Dermis blood vessel endothelial cell (primary cell): Measurements from ENCODE around the gene TADA2B. TPM values are rescaled to one million over a fixed set of nuclear protein-coding genes. Genes with fewer than 3 reads are reported as not detected.
"Not testable (repeated sequence)": the region's sequence is repeated elsewhere in the genome, so short reads cannot be mapped to it uniquely, and the experiment has no call there.

ENCODE experiments used
- DNase-seq: peaks from one replicate; pipeline ENCODE4 v3.0.0; 2010
- total RNA-seq: library from RNA; depleted of rRNA; stranded (reverse); fragments of >200 nt; gene quantifications from 2 replicates; pipeline ENCODE4 v1.2.3, GENCODE V29; 2014

Gene TADA2B
- total RNA-seq, 1 donor from 2014 or later = 10.4 TPM

GRCh38 chr4:7060346-7061150, 17.4 kb downstream of the TADA2B start:
- DNase-seq = no peak

GRCh38 chr4:7061815-7062214, 18.6 kb downstream of the TADA2B start:
- DNase-seq = no peak

GRCh38 chr4:7062816-7063215, 19.6 kb downstream of the TADA2B start:
- DNase-seq = no peak

- no peak for DNase-seq
Observed at GRCh38 chr4:7063362-7063761, 20.2 kb downstream of the TADA2B start.

- no peak for DNase-seq
Observed at GRCh38 chr4:7066006-7066405, 22.8 kb downstream of the TADA2B start.

- DNase-seq = no peak
Observed at GRCh38 chr4:7066493-7066892, 23.3 kb downstream of the TADA2B start.

- no peak for DNase-seq
Observed at GRCh38 chr4:7067126-7067451, 23.9 kb downstream of the TADA2B start.

- peak; percentile 99 for DNase-seq
Observed at GRCh38 chr4:7067452-7068278, 24.5 kb downstream of the TADA2B start, which contains the start of gene GRPEL1. TSS of gene GRPEL1 (minus strand) at chr4:7068064. CDS start at chr4:7068032, 32 bp downstream.

GRCh38 chr4:7068279-7068842, 25.2 kb downstream of the TADA2B start:
- DNase-seq = no peak

GRCh38 chr4:7068883-7069282, 25.7 kb downstream of the TADA2B start:
- no peak for DNase-seq

GRCh38 chr4:7070729-7071511, 27.7 kb downstream of the TADA2B start:
- DNase-seq = peak; percentile 86

- no peak for DNase-seq
Observed at GRCh38 chr4:7073059-7073458, 29.9 kb downstream of the TADA2B start.

GRCh38 chr4:7073526-7074390, 30.6 kb downstream of the TADA2B start:
- peak; percentile 70 for DNase-seq

GRCh38 chr4:7074426-7074825, 31.3 kb downstream of the TADA2B start:
- no peak for DNase-seq

GRCh38 chr4:7075962-7076695, 33.0 kb downstream of the TADA2B start:
- DNase-seq = no peak

GRCh38 chr4:7076696-7077082, 33.5 kb downstream of the TADA2B start:
- no peak for DNase-seq

GRCh38 chr4:7077371-7077770, 34.2 kb downstream of the TADA2B start:
- no peak for DNase-seq

- DNase-seq = no peak
Observed at GRCh38 chr4:7078025-7078424, 34.9 kb downstream of the TADA2B start.

GRCh38 chr4:7079483-7079882, 36.3 kb downstream of the TADA2B start:
- DNase-seq = not testable (repeated sequence)

GRCh38 chr4:7079909-7080308, 36.7 kb downstream of the TADA2B start:
- DNase-seq = not testable (repeated sequence)
